Neutrophil (primary cell): Measurements from ENCODE around the gene SMG5.
"Not testable (repeated sequence)": the region's sequence is repeated elsewhere in the genome, so short reads cannot be mapped to it uniquely, and the experiment has no call there.

ENCODE experiments used
- H3K27ac ChIP-seq: fragments of 200-600 bp; sonication (generic); 2 replicates; pipeline ENCODE4 v1.5.1; 2016; ENCODE audit warnings: mild to moderate bottlenecking, moderate library complexity
- H3K27me3 ChIP-seq: fragments of 200-600 bp; sonication (generic); 2 replicates; pipeline ENCODE4 v1.6.0; 2016; ENCODE audit warnings: mild to moderate bottlenecking
- H3K36me3 ChIP-seq: fragments of 200-600 bp; sonication (generic); 2 replicates; pipeline ENCODE4 v1.5.1; 2017
- H3K4me1 ChIP-seq, 2 experiments: fragments of 200-600 bp in 1 of 2; sonication (generic) in 1 of 2; 1 replicate in 1 of 2; 2 replicates in 1 of 2; pipeline versions ENCODE4 v1.5.1 to v1.6.1; 2013 to 2016; ENCODE audit warnings: low read depth in 1 of 2, low read length in 1 of 2, mild to moderate bottlenecking in 1 of 2, moderate library complexity in 1 of 2; ENCODE audit not compliant: control insufficient read depth in 1 of 2, insufficient read depth in 1 of 2
- H3K4me3 ChIP-seq, 2 experiments: fragments of 200-600 bp in 1 of 2; sonication (generic) in 1 of 2; 1 replicate in 1 of 2; 2 replicates in 1 of 2; pipeline ENCODE4 v1.5.1; 2013 to 2016; ENCODE audit warnings: low read depth in 1 of 2, low read length in 1 of 2, mild to moderate bottlenecking in 1 of 2, moderate library complexity in 1 of 2
- H3K9me3 ChIP-seq: fragments of 200-600 bp; sonication (generic); 2 replicates; pipeline ENCODE4 v1.5.1; 2016
- TF ChIP-seq, protein P1 (sequence below): fragments of 200-600 bp; sonication (generic); IDR thresholded peaks from 2 replicates; pipeline ENCODE4 v1.5.1; 2016; ENCODE audit warnings: antibody characterized with exemption

SMG5 gene, protein sequence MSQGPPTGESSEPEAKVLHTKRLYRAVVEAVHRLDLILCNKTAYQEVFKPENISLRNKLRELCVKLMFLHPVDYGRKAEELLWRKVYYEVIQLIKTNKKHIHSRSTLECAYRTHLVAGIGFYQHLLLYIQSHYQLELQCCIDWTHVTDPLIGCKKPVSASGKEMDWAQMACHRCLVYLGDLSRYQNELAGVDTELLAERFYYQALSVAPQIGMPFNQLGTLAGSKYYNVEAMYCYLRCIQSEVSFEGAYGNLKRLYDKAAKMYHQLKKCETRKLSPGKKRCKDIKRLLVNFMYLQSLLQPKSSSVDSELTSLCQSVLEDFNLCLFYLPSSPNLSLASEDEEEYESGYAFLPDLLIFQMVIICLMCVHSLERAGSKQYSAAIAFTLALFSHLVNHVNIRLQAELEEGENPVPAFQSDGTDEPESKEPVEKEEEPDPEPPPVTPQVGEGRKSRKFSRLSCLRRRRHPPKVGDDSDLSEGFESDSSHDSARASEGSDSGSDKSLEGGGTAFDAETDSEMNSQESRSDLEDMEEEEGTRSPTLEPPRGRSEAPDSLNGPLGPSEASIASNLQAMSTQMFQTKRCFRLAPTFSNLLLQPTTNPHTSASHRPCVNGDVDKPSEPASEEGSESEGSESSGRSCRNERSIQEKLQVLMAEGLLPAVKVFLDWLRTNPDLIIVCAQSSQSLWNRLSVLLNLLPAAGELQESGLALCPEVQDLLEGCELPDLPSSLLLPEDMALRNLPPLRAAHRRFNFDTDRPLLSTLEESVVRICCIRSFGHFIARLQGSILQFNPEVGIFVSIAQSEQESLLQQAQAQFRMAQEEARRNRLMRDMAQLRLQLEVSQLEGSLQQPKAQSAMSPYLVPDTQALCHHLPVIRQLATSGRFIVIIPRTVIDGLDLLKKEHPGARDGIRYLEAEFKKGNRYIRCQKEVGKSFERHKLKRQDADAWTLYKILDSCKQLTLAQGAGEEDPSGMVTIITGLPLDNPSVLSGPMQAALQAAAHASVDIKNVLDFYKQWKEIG

DNA sequence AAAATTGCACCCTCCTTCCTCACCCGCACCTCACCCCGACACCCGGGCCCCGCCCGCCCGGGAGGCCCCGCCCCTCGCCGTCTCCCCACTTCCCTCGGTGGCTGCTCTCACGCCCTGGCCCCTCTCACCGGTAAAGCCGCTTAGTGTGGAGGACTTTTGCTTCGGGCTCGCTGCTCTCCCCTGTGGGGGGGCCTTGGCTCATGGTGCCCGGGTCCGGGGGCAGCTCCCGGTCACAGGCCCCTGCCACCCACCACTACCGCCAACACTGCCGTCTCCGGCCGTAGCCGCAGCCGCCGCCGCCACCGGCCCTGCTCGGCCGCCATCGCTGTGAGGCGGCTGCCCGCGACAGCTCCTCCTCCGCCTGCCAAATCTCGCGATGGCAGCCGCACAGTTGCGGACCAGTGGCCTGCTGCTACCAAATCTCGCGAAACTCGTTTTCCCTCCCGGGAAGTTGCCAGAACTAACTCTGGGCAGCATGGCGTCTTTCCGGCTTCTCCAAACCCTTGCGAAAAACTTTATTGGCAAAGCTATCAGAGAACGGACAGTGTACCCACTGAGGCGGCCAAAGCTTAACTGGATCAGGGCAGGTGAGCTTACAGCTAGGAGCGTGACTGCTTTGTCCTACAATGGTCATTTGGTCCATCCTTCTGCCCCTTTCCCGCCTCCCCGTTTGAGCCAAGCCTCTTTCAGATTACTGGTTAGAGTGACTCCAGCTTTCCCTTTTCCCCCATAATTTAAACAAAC lies at the start of gene SMG5:
TSS of gene SMG5 (minus strand) at position 347 of the 744 bp plus-strand sequence. CDS start at position 202, 145 bp downstream.
- peaks cover 72 to 76% of the 10 kb centered on the region in 2 experiments for H3K4me1 ChIP-seq
- TF ChIP-seq, protein P1, sequence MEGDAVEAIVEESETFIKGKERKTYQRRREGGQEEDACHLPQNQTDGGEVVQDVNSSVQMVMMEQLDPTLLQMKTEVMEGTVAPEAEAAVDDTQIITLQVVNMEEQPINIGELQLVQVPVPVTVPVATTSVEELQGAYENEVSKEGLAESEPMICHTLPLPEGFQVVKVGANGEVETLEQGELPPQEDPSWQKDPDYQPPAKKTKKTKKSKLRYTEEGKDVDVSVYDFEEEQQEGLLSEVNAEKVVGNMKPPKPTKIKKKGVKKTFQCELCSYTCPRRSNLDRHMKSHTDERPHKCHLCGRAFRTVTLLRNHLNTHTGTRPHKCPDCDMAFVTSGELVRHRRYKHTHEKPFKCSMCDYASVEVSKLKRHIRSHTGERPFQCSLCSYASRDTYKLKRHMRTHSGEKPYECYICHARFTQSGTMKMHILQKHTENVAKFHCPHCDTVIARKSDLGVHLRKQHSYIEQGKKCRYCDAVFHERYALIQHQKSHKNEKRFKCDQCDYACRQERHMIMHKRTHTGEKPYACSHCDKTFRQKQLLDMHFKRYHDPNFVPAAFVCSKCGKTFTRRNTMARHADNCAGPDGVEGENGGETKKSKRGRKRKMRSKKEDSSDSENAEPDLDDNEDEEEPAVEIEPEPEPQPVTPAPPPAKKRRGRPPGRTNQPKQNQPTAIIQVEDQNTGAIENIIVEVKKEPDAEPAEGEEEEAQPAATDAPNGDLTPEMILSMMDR = peak; percentile 39

DNA sequence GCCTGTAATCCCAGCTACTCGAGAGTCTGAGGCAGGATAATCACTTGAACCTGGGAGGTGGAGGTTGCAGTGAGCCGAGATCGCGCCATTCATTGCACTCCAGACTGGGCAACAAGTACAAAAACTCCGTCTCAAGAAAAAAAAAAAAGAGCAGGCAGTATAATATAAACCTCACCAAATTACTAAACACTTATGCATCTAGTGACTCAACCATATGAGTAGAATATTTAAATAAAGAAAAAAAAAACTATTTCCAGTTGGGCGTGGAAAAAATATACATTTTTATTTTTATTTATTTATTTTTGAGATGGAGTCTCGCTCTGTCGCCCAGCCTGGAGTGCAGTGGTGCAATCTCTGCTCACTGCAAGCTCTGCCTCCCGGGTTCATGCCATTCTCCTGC lies 40.6 kb upstream of the SMG5 start:
- H3K27ac ChIP-seq, H3K9me3 ChIP-seq, H3K4me3 ChIP-seq, H3K4me1 ChIP-seq, H3K27me3 ChIP-seq: not testable (repeated sequence)
- peaks cover 60% of the 10 kb centered on the region for H3K36me3 ChIP-seq

More for the DNA sequence above, at the start of gene SMG5:
- Histone ChIP-seq H3K27me3 (no peaks in the 10 kb centered on the region), H3K9me3 (no peaks in the 10 kb centered on the region), H3K27ac (peak within 1 kb of the TSS; percentile 94), H3K4me3 (peak within 1 kb of the TSS; percentile 90 to 92), H3K36me3 (peaks cover 33% of the 10 kb centered on the region)

DNA sequence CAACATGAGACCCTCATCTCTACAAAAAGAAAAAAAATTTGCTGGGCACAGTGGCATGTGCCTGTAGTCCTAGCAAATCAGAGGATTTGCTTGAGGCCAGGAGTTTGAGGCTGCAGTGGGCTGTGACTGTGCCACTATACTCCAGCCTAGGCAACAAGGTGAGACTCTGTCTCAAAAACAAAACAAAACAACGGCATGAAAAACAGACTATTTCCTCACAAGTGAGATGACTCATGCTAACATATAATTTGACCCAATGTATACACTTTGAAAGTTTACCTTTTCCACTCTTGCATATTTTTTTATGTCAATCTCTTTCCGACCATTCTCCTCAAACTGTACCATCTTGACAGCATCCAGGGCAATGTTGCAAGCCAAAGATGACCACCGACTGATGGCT lies 37.9 kb upstream of the SMG5 start:
- Histone ChIP-seq H3K4me3 (no peak overlapping the region), H3K4me1 (no peaks in the 10 kb centered on the region), H3K27ac (no peak overlapping the region), H3K9me3 (no peaks in the 10 kb centered on the region), H3K36me3 (peaks cover 84% of the 10 kb centered on the region), H3K27me3 (no peaks in the 10 kb centered on the region)
- TF ChIP-seq, protein P1 = no peak

DNA sequence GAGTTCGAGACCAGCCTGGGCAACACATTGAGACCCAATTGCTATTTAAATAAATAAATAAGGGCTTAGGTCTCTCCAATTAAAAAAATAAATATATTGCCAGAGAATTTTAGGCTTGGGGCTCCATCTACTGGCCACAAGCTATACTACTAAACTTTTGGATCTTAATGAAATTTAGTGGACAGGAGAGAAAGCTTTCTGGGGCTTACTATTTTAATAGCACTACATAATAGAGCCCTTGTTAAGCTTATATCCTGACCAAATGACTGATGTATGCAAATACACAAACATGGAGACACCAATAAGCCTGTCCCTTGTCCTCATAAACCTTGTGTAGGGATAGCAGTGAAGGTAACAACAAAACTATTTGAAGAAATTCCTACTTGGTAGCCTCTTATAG lies 37.0 kb upstream of the SMG5 start:
- Histone ChIP-seq H3K27ac (no peak overlapping the region), H3K27me3 (no peaks in the 10 kb centered on the region), H3K9me3 (no peaks in the 10 kb centered on the region), H3K4me1 (no peaks in the 10 kb centered on the region), H3K4me3 (no peak overlapping the region), H3K36me3 (peaks cover 89% of the 10 kb centered on the region)
- TF ChIP-seq, protein P1 = peak; percentile 52

DNA sequence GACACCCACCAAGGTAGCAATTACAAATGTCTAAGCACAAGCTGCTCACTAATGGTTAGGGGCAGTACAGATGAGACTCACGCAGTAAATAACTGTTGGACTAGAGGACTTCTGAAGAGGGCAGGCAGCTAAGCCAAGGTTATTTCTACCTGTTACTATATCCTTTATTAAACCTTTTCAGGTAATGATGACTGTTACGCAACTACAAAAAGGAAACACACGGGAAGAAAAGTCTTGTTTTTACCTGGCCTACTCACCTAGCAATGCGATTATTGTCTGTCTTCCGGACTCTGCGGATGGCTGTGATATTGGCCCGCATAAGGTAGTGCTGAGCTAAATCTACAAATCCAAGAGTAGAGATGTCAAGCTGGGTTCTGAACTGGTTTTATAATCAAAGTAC lies 34.3 kb upstream of the SMG5 start:
- Histone ChIP-seq H3K4me3 (no peak overlapping the region), H3K36me3 (peaks cover 74% of the 10 kb centered on the region), H3K27ac (no peak overlapping the region), H3K4me1 (no peaks in the 10 kb centered on the region), H3K27me3 (no peaks in the 10 kb centered on the region), H3K9me3 (no peaks in the 10 kb centered on the region)
- TF ChIP-seq, protein P1 = no peak
